Mucosa of rectum (tissue), 2 donors: ENCODE measurements around the gene ARHGAP8.
"Not testable (repeated sequence)": the region's sequence is repeated elsewhere in the genome, so short reads cannot be mapped to it uniquely, and the experiment has no call there.

Experiments
- H3K27ac ChIP-seq, 2 donors: one replicate each; pipeline ENCODE4 v1.7.0; 2013; ENCODE audit warnings: inconsistent platforms in 2 of 2, low read depth in 2 of 2, low read length in 2 of 2
- H3K27me3 ChIP-seq, 2 donors: one replicate each; pipeline ENCODE4 v1.7.0; 2013; ENCODE audit warnings: low read length in 2 of 2; ENCODE audit not compliant: control insufficient read depth in 2 of 2, insufficient read depth in 2 of 2
- H3K36me3 ChIP-seq, 2 donors: one replicate each; pipeline ENCODE4 v1.7.0; 2013; ENCODE audit warnings: low read length in 2 of 2; ENCODE audit not compliant: control insufficient read depth in 2 of 2, insufficient read depth in 2 of 2
- H3K4me1 ChIP-seq, 2 donors: one replicate each; pipeline ENCODE4 v1.7.0; 2013; ENCODE audit warnings: low read length in 2 of 2, mild to moderate bottlenecking in 1 of 2; ENCODE audit not compliant: control insufficient read depth in 2 of 2, insufficient read depth in 2 of 2
- H3K4me3 ChIP-seq, 2 donors: one replicate each; pipeline ENCODE4 v1.7.0; 2013; ENCODE audit warnings: low read length in 2 of 2
- H3K9ac ChIP-seq, 2 donors: one replicate each; pipeline ENCODE4 v1.7.0; 2013; ENCODE audit warnings: low read length in 2 of 2, low read depth in 1 of 2, mild to moderate bottlenecking in 1 of 2
- H3K9me3 ChIP-seq, 2 donors: one replicate each; pipeline ENCODE4 v1.7.0; 2013; ENCODE audit warnings: low read length in 2 of 2; ENCODE audit not compliant: control insufficient read depth in 2 of 2
- donor health status: healthy.
- donor health status: Normal muscosa, but diverticular disease.

Gene ARHGAP8

DNA sequence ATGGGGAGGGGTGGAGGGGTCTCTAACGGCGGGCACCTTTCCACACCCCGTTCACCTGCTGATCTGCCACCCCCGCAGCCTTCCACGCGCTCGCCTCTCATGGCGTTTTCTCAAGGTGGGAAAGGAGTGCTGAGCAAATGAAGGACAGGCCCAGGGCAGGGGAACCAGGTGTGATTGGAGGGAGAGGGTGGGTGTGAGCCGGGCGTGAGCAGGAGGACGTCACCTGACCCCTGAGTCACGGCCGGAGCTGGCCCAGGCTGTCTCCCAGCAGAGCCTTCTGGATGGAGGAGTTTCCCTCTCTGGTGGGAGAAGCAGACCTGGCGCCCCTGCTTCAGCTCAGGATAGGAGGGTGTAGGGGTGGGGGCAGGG, 14.0 kb upstream of the ARHGAP8 start:
- H3K9me3 ChIP-seq: no peaks in the 10 kb centered on the region
- H3K4me1 ChIP-seq: peaks cover 6 to 35% of the 10 kb centered on the region in 2 donors
- no peak overlapping the region for H3K27ac ChIP-seq
- H3K27me3 ChIP-seq: no peaks in the 10 kb centered on the region
- H3K9ac ChIP-seq: peak overlapping the region in 1 of 2 donors; percentile 55
- no peaks in the 10 kb centered on the region for H3K36me3 ChIP-seq
- H3K4me3 ChIP-seq: no peak overlapping the region

DNA sequence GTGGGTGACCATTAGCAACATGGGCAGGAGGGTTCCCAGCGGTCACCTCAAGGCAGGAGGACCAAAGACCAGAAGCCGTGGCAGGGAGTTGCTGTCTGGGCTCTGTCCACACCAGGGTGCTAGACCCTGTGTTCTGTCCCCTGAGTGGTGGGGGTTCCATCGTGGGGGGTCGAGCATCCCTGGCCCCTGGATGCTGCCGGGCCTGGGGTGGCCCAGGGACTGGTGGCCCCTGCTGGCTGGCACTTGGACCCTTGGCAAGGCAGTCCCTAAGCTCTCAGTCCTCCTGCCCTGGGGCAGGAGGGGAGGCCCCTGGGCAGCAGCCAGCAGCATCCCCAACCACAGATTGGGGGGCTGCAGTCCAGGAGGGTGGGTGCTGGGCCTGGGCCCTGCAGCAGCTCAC, 13.4 kb upstream of the ARHGAP8 start:
- H3K9me3 ChIP-seq: no peaks in the 10 kb centered on the region
- no peaks in the 10 kb centered on the region for H3K27me3 ChIP-seq
- H3K27ac ChIP-seq: no peak overlapping the region
- H3K36me3 ChIP-seq: no peaks in the 10 kb centered on the region
- no peak overlapping the region for H3K4me3 ChIP-seq
- no peak overlapping the region for H3K9ac ChIP-seq
- peaks cover 6 to 42% of the 10 kb centered on the region in 2 donors for H3K4me1 ChIP-seq

DNA sequence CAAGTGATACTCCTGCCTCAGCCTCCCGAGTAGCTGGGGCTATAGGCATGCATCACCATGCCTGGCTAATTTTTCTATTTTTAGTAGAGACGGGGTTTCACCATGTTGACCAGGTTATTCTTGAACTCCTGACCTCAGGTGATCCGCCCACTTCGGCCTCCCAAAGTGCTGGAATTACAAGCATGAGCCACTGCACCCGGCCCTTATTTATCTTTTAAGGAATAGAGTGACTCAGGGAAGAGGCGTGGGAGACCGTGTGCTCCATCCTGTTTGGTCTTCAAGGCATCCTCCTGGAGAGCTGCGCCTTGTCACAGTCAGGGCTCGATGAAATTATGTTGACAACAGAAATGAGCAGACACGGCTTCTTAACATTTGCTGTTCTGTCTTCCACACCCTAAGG, 12.7 kb upstream of the ARHGAP8 start:
- not testable (repeated sequence) for H3K4me3 ChIP-seq, H3K27ac ChIP-seq, H3K9ac ChIP-seq, H3K36me3 ChIP-seq, H3K9me3 ChIP-seq, H3K27me3 ChIP-seq
- H3K4me1 ChIP-seq: peaks cover 6 to 44% of the 10 kb centered on the region in 2 donors

DNA sequence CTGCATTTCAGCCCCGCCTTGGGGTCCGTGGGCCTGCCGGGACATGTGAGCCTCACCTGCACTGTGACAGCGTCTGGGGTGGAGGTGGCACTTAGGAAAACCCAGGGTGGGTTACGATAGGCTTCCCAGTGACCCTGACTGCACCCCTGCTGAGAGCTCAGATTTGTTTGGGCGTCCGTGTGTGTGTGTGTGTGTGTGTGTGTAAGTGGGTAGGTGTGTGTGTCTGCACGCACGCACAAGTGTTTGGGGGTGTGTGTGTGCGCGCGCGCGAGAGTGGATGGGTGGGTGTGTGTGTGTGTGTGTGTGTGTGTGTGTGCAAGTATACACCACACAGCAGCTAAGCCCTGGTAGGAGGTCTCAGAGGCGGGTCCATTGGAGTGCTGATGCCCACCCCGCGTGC, 12.1 kb upstream of the ARHGAP8 start:
- no peak overlapping the region for H3K4me3 ChIP-seq
- H3K27me3 ChIP-seq: no peaks in the 10 kb centered on the region
- H3K36me3 ChIP-seq: no peaks in the 10 kb centered on the region
- no peak overlapping the region for H3K9ac ChIP-seq
- H3K9me3 ChIP-seq: no peaks in the 10 kb centered on the region
- peaks cover 8 to 44% of the 10 kb centered on the region in 2 donors for H3K4me1 ChIP-seq
- no peak overlapping the region for H3K27ac ChIP-seq

DNA sequence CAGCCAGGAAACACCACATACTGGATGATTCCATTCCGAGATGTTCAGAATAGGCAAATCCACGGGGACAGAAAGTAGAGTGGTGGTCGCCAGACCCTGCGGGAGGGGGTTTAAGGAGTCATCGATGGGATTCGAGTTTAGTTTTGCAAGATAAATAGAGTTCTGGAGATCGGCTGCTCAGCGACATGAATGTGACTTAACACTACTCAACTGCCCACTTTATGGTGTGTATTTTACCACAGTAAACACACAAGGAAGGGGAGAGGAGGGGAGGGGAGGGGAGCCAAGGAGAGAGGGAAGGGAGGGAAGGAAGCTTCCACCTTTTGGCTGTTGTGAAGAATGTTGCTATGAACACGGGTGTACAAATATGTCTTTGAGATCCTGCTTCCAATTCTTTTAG, 10.4 kb upstream of the ARHGAP8 start:
- Histone ChIP-seq H3K27me3 (no peaks in the 10 kb centered on the region), H3K4me3 (peak overlapping the region in 1 of 2 donors; percentile 26), H3K9ac (no peak overlapping the region), H3K27ac (peak overlapping the region; percentile 59 to 65), H3K36me3 (no peaks in the 10 kb centered on the region), H3K9me3 (no peaks in the 10 kb centered on the region), H3K4me1 (peaks cover 17 to 45% of the 10 kb centered on the region in 2 donors)

DNA sequence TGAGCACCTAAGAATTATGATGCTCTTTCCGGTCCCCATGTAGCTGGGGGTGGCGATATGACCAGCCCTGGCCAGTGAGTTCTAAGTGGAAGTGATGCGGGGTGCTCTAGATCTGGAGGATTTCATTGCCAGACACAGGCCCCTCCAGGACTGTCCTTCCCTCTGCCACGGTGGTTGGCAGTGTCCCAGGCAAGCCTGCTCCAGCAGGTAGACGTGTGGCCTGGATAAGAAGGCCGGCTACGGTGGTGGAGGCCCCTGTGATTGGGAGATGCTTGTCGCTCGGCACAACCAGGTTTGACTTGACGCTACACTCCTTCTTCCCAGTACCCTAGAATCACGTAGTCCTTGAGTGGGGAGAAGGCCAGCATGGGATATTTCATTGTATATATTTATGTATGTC, 9.1 kb upstream of the ARHGAP8 start:
- Histone ChIP-seq H3K27ac (no peak overlapping the region), H3K27me3 (no peaks in the 10 kb centered on the region), H3K4me1 (peaks cover 26 to 41% of the 10 kb centered on the region in 2 donors), H3K36me3 (no peaks in the 10 kb centered on the region), H3K4me3 (no peak overlapping the region), H3K9me3 (no peaks in the 10 kb centered on the region), H3K9ac (no peak overlapping the region)

DNA sequence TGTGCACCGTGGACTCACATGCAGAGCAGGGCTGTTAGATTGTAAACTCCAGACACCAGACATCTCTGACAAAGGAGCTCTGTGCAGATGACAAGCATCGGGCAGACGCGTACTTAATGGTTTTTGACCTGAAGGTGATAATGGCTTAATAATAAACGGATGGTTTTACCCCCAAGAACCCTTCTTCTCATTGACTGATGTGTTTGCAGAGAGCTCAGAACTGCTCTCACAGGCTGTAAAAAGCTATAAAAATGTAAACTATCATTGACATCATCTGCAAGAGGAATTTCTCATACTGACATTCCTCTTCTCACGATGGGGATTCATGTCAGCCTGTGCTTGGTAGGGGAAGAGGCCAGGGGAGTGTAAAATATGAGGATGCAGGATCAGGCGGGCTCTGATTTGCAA, 8.6 kb upstream of the ARHGAP8 start:
- Histone ChIP-seq H3K9me3 (no peaks in the 10 kb centered on the region), H3K27ac (no peak overlapping the region), H3K9ac (no peak overlapping the region), H3K36me3 (no peaks in the 10 kb centered on the region), H3K4me3 (no peak overlapping the region), H3K4me1 (peaks cover 26 to 38% of the 10 kb centered on the region in 2 donors), H3K27me3 (no peaks in the 10 kb centered on the region)

DNA sequence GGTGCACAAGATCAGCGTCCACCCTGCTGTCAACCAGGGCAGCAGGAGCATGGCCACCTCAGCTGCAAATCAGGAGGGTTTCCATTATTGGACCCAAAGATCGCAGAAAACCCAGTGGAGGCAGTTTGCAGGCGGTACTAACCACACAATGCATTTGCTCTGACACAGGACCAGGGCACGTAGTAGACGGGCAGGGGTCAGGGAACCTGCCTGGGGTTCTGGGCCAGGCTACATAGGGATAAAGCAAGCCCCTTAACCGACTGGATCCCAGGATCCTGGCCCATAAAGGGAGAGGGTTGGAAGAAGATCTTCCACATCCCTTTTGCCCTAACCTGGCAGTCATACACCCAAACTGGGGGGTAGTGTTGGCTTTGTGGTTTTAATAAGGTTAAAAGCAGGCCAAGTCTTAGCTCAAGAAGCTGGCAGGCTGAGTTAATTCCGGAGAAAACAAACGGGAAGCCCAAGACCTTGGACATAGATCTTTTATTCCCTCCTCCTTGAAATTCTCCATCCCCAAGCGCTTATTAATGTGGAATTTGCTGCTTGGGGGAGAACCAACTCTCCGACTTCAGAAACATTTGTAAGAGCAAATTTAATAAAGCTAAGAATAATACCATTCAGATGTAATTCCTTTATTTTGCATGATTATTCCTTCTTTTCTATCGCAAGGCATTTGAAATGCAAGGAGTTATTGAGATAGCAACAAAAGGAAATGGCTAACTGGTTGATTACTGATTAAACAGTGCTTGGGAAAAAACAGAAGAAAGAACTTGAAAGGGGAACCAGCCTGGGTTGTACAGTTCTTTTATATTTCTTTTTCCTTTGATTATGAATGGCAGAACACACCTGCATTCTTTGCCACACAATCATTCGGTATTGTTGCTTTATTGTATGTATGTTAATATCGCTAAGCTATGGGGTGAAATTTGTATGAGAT, 6.3 kb upstream of the ARHGAP8 start:
- no peaks in the 10 kb centered on the region for H3K9me3 ChIP-seq
- H3K9ac ChIP-seq: peak overlapping the region; percentile 26 to 41
- H3K4me3 ChIP-seq: peak overlapping the region in 1 of 2 donors; percentile 42
- peaks cover 23 to 32% of the 10 kb centered on the region in 2 donors for H3K4me1 ChIP-seq
- H3K36me3 ChIP-seq: no peaks in the 10 kb centered on the region
- H3K27ac ChIP-seq: peak overlapping the region; percentile 89 to 90
- H3K27me3 ChIP-seq: no peaks in the 10 kb centered on the region

DNA sequence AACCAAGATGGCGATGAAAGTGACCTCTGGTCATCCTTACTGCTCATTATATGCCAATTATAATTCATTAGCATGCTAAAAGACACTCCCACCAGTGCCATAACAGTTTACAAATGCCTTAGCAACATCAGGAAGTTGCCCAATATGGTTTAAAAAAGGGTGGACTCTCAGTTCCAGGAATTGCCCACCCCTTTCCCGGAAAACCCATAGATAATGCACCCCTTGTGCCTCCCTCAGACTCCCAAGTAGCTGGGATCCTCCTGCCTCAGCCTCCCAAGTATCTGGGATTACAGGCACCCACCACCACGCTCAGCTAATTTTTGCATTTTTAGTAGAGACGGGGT, 4.6 kb upstream of the ARHGAP8 start:
- peaks cover 24 to 30% of the 10 kb centered on the region in 2 donors for H3K4me1 ChIP-seq
- H3K36me3 ChIP-seq, H3K9me3 ChIP-seq, H3K4me3 ChIP-seq, H3K27me3 ChIP-seq: not testable (repeated sequence)
- H3K9ac ChIP-seq: peak overlapping the region in 1 of 2 donors; percentile 26
- H3K27ac ChIP-seq: peak overlapping the region; percentile 89 to 90

DNA sequence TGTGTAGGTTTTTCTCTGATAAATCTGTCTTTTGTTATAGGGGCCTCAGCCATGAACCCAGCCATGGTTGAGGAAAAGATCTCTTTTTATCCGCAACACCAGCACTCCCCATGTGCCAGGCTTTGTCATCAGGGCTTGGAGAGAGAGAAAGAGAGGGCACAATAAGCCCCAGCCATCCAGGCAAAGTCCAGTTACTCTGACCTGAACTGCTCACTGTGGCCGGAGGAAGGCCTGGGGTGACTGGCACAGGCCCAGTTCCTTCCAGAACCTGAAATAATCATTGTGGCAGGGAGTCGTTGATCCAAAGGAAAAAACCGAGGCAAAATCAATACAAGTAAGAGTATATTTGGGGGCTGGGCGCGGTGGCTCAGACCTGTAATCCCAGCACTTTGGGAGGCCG, 3.9 kb upstream of the ARHGAP8 start:
- H3K27me3 ChIP-seq: no peaks in the 10 kb centered on the region
- H3K4me3 ChIP-seq: no peak overlapping the region
- no peaks in the 10 kb centered on the region for H3K36me3 ChIP-seq
- H3K27ac ChIP-seq: peak overlapping the region; percentile 15 to 90
- no peaks in the 10 kb centered on the region for H3K9me3 ChIP-seq
- no peak overlapping the region for H3K9ac ChIP-seq
- peaks cover 24 to 28% of the 10 kb centered on the region in 2 donors for H3K4me1 ChIP-seq
